Measurements from ENCODE around the gene CD58. TPM values are rescaled to one million over a fixed set of nuclear protein-coding genes. Genes with fewer than 3 reads are reported as not detected.
A peak's percentile ranks its signal among the peaks of the same experiment; 100 is the strongest.

CD58 gene
- polyA plus RNA-seq, 6 donors from 2014 or later: 8.6 to 14.7 (median 9.9) TPM

- Mint-ChIP-seq H3K4me3 (no peak overlapping the region), H3K36me3 (no peaks in the 10 kb centered on the region), H3K4me1 (peaks cover 24 to 27% (median 26%) of the 10 kb centered on the region in 3 donors), H3K27ac (peak overlapping the region in 3 of 6 donors; percentile 48 to 86 (median 76)), H3K9me3 (no peaks in the 10 kb centered on the region), H3K27me3 (no peaks in the 10 kb centered on the region)
- DNase-seq (no peak), ATAC-seq (ENCODE audit: low read depth in 2 of 2) (no peak)
Measured at GRCh38 chr1:116518400-116518799, 52.4 kb downstream of the CD58 start.

- H3K4me1 Mint-ChIP-seq: peaks cover 33 to 37% (median 34%) of the 10 kb centered on the region in 3 donors
- H3K27me3 Mint-ChIP-seq: no peaks in the 10 kb centered on the region
- ATAC-seq (ENCODE audit: low read depth in 2 of 2) (no peak), DNase-seq (no peak)
- H3K9me3 Mint-ChIP-seq: no peaks in the 10 kb centered on the region
- H3K36me3 Mint-ChIP-seq: peaks cover 0 to 3% of the 10 kb centered on the region in 2 donors
- peak overlapping the region in 2 of 8 donors; percentile 26 to 29 for H3K4me3 Mint-ChIP-seq
- H3K27ac Mint-ChIP-seq: peak overlapping the region in 4 of 6 donors; percentile 12 to 91 (median 58)
Measured at GRCh38 chr1:116516631-116517030, 54.2 kb downstream of the CD58 start.

GRCh38 chr1:116515702-116516101, 55.1 kb downstream of the CD58 start:
- ATAC-seq (ENCODE audit: low read depth in 2 of 2) (peak; percentile 45 to 63), DNase-seq (no peak)
- Mint-ChIP-seq H3K36me3 (peaks cover 0 to 9% of the 10 kb centered on the region in 2 donors), H3K4me3 (peak overlapping the region in 7 of 8 donors; percentile 61 to 81 (median 75)), H3K27ac (peak overlapping the region; percentile 86 to 96 (median 92)), H3K4me1 (peaks cover 33 to 40% (median 34%) of the 10 kb centered on the region in 3 donors), H3K27me3 (no peaks in the 10 kb centered on the region), H3K9me3 (no peaks in the 10 kb centered on the region)

- Mint-ChIP-seq H3K36me3 (peaks cover 0 to 9% of the 10 kb centered on the region in 2 donors), H3K4me1 (peaks cover 33 to 40% (median 34%) of the 10 kb centered on the region in 3 donors), H3K27ac (peak overlapping the region; percentile 86 to 96 (median 92)), H3K9me3 (no peaks in the 10 kb centered on the region), H3K4me3 (peak overlapping the region in 7 of 8 donors; percentile 40 to 81 (median 75)), H3K27me3 (no peaks in the 10 kb centered on the region)
- ATAC-seq (ENCODE audit: low read depth in 2 of 2): peak; percentile 83 to 86
- peak; percentile 46 for DNase-seq
Measured at GRCh38 chr1:116514708-116515525, 55.9 kb downstream of the CD58 start.

- Mint-ChIP-seq H3K4me3 (no peak overlapping the region), H3K4me1 (peaks cover 34 to 47% (median 35%) of the 10 kb centered on the region in 3 donors), H3K36me3 (peaks cover 0 to 9% of the 10 kb centered on the region in 2 donors), H3K9me3 (no peaks in the 10 kb centered on the region), H3K27ac (no peak overlapping the region), H3K27me3 (no peaks in the 10 kb centered on the region)
- ATAC-seq (ENCODE audit: low read depth in 2 of 2) (no peak), DNase-seq (no peak)
Measured at GRCh38 chr1:116513956-116514355, 56.9 kb downstream of the CD58 start.

- Mint-ChIP-seq H3K36me3 (peaks cover 0 to 9% of the 10 kb centered on the region in 2 donors), H3K9me3 (no peaks in the 10 kb centered on the region), H3K4me1 (peaks cover 32 to 40% (median 39%) of the 10 kb centered on the region in 3 donors), H3K27ac (peak overlapping the region in 3 of 6 donors; percentile 12 to 83 (median 39)), H3K27me3 (no peaks in the 10 kb centered on the region), H3K4me3 (peak overlapping the region in 1 of 8 donors; percentile 59)
- DNase-seq (no peak), ATAC-seq (ENCODE audit: low read depth in 2 of 2) (no peak)
Measured at GRCh38 chr1:116511459-116512019, 59.3 kb downstream of the CD58 start.

GRCh38 chr1:116510361-116510760, 60.5 kb downstream of the CD58 start:
- Mint-ChIP-seq H3K9me3 (no peaks in the 10 kb centered on the region), H3K27me3 (no peaks in the 10 kb centered on the region), H3K36me3 (peaks cover 0 to 9% of the 10 kb centered on the region in 2 donors), H3K27ac (no peak overlapping the region), H3K4me3 (no peak overlapping the region), H3K4me1 (peaks cover 20 to 29% (median 28%) of the 10 kb centered on the region in 3 donors)
- ATAC-seq (ENCODE audit: low read depth in 2 of 2): no peak
- no peak for DNase-seq

- no peak overlapping the region for H3K4me3 Mint-ChIP-seq
- no peak for DNase-seq
- peaks cover 23 to 31% (median 31%) of the 10 kb centered on the region in 3 donors for H3K4me1 Mint-ChIP-seq
- H3K27ac Mint-ChIP-seq: peak overlapping the region in 1 of 6 donors; percentile 39
- no peak for ATAC-seq (ENCODE audit: low read depth in 2 of 2)
- peaks cover 0 to 3% (median 0%) of the 10 kb centered on the region in 7 donors for H3K9me3 Mint-ChIP-seq
- H3K36me3 Mint-ChIP-seq: peaks cover 0 to 9% of the 10 kb centered on the region in 2 donors
- H3K27me3 Mint-ChIP-seq: no peaks in the 10 kb centered on the region
Measured at GRCh38 chr1:116508984-116509980, 61.5 kb downstream of the CD58 start.

- no peaks in the 10 kb centered on the region for H3K27me3 Mint-ChIP-seq
- no peak overlapping the region for H3K4me3 Mint-ChIP-seq
- ATAC-seq (ENCODE audit: low read depth in 2 of 2): no peak
- H3K27ac Mint-ChIP-seq: no peak overlapping the region
- H3K4me1 Mint-ChIP-seq: peaks cover 27 to 38% (median 37%) of the 10 kb centered on the region in 3 donors
- H3K36me3 Mint-ChIP-seq: peaks cover 0 to 9% of the 10 kb centered on the region in 2 donors
- no peak for DNase-seq
- H3K9me3 Mint-ChIP-seq: peaks cover 0 to 3% (median 0%) of the 10 kb centered on the region in 7 donors
Measured at GRCh38 chr1:116508085-116508983, 62.5 kb downstream of the CD58 start.

GRCh38 chr1:116507631-116508030, 63.2 kb downstream of the CD58 start:
- Mint-ChIP-seq H3K4me3 (no peak overlapping the region), H3K9me3 (peaks cover 0 to 3% (median 0%) of the 10 kb centered on the region in 7 donors), H3K4me1 (peaks cover 25 to 38% (median 33%) of the 10 kb centered on the region in 3 donors)

GRCh38 chr1:116506132-116507004, 64.5 kb downstream of the CD58 start:
- Mint-ChIP-seq H3K4me1 (peaks cover 31 to 37% (median 34%) of the 10 kb centered on the region in 3 donors), H3K27me3 (no peaks in the 10 kb centered on the region), H3K4me3 (no peak overlapping the region), H3K9me3 (peaks cover 0 to 3% (median 0%) of the 10 kb centered on the region in 7 donors), H3K36me3 (peaks cover 0 to 3% of the 10 kb centered on the region in 2 donors), H3K27ac (peak overlapping the region in 1 of 6 donors; percentile 60)
- DNase-seq (no peak), ATAC-seq (ENCODE audit: low read depth in 2 of 2) (no peak)

More at GRCh38 chr1:116507631-116508030, 63.2 kb downstream of the CD58 start:
- Mint-ChIP-seq H3K27ac (no peak overlapping the region), H3K27me3 (no peaks in the 10 kb centered on the region), H3K36me3 (peaks cover 0 to 9% of the 10 kb centered on the region in 2 donors)
- no peak for DNase-seq
- no peak for ATAC-seq (ENCODE audit: low read depth in 2 of 2)
